H9 (cell line): ENCODE results near the gene FAM193A. TPM values are rescaled to one million over a fixed set of nuclear protein-coding genes. Genes with fewer than 3 reads are reported as not detected.
"Not testable (repeated sequence)": the region's sequence is repeated elsewhere in the genome, so short reads cannot be mapped to it uniquely, and the experiment has no call there.

Experiments
- DNase-seq: peaks from one replicate; pipeline ENCODE4 v3.0.0-alpha.2; 2017
- H2AFZ ChIP-seq: one replicate; pipeline ENCODE4 v1.6.1; 2013; ENCODE audit warnings: mild to moderate bottlenecking, low read length, control low read depth, moderate library complexity
- H2AK5ac ChIP-seq: 2 replicates; pipeline ENCODE4 v1.6.1; 2013; ENCODE audit warnings: low read length, control low read depth, mixed read lengths; ENCODE audit not compliant: insufficient read length
- H2BK120ac ChIP-seq: one replicate; pipeline ENCODE4 v1.6.1; 2013; ENCODE audit warnings: low read depth, mild to moderate bottlenecking, low read length, control low read depth, inconsistent platforms; ENCODE audit not compliant: poor library complexity, severe bottlenecking
- H2BK12ac ChIP-seq: 2 replicates; pipeline ENCODE4 v1.6.1; 2013; ENCODE audit warnings: low read length, control low read depth, mixed read lengths, low read depth; ENCODE audit not compliant: insufficient read length
- H2BK15ac ChIP-seq: 2 replicates; pipeline ENCODE4 v1.6.1; 2013; ENCODE audit warnings: low read depth, low read length, control low read depth
- H2BK20ac ChIP-seq: one replicate; pipeline ENCODE4 v1.6.1; 2013; ENCODE audit warnings: low read depth, mild to moderate bottlenecking, low read length, control low read depth, inconsistent platforms; ENCODE audit not compliant: poor library complexity, severe bottlenecking
- H2BK5ac ChIP-seq: 2 replicates; pipeline ENCODE4 v1.6.1; 2013; ENCODE audit warnings: low read length, control low read depth, mixed read lengths; ENCODE audit not compliant: insufficient read length
- H3K14ac ChIP-seq: 2 replicates; pipeline ENCODE4 v1.6.1; 2013; ENCODE audit warnings: low read length, control low read depth; ENCODE audit not compliant: insufficient read depth
- H3K18ac ChIP-seq: 2 replicates; pipeline ENCODE4 v1.6.1; 2013; ENCODE audit warnings: low read depth, mild to moderate bottlenecking, mixed read lengths, low read length, control low read depth; ENCODE audit not compliant: insufficient read length
- H3K23ac ChIP-seq: 2 replicates; pipeline ENCODE4 v1.6.1; 2013; ENCODE audit warnings: low read length, control low read depth, mixed read lengths, low read depth; ENCODE audit not compliant: insufficient read length
- H3K23me2 ChIP-seq: 2 replicates; pipeline ENCODE4 v1.6.1; 2013; ENCODE audit warnings: low read depth, mild to moderate bottlenecking, mixed read lengths, low read length, control low read depth; ENCODE audit not compliant: insufficient read length, poor library complexity, severe bottlenecking
- H3K27ac ChIP-seq: 2 replicates; pipeline ENCODE4 v1.5.1; 2013; ENCODE audit warnings: low read length, control low read depth, mixed read lengths, low read depth; ENCODE audit not compliant: insufficient read length
- H3K27me3 ChIP-seq: 2 replicates; pipeline ENCODE4 v1.6.1; 2013; ENCODE audit warnings: low read length, control low read depth, inconsistent platforms; ENCODE audit not compliant: insufficient read depth
- H3K4ac ChIP-seq: 2 replicates; pipeline ENCODE4 v1.6.1; 2013; ENCODE audit warnings: low read depth, mild to moderate bottlenecking, control low read depth, inconsistent platforms, low read length, moderate library complexity
- H3K4me1 ChIP-seq: 2 replicates; pipeline ENCODE4 v1.6.1; 2013; ENCODE audit warnings: low read length, control low read depth, inconsistent platforms; ENCODE audit not compliant: insufficient read depth
- H3K4me2 ChIP-seq: 2 replicates; pipeline ENCODE4 v1.6.1; 2013; ENCODE audit warnings: low read length, control low read depth, mixed read lengths; ENCODE audit not compliant: insufficient read length, insufficient read depth
- H3K56ac ChIP-seq: 2 replicates; pipeline ENCODE4 v1.6.1; 2013; ENCODE audit warnings: low read depth, mild to moderate bottlenecking, mixed read lengths, low read length, control low read depth; ENCODE audit not compliant: insufficient read length
- H3K79me1 ChIP-seq: 2 replicates; pipeline ENCODE4 v1.6.1; 2013; ENCODE audit warnings: low read depth, mild to moderate bottlenecking, moderate library complexity, low read length, control low read depth, inconsistent platforms; ENCODE audit not compliant: insufficient read depth, poor library complexity, severe bottlenecking
- H3K79me2 ChIP-seq: 2 replicates; pipeline ENCODE4 v1.6.1; 2013; ENCODE audit warnings: low read length, control low read depth, inconsistent platforms; ENCODE audit not compliant: insufficient read depth
- H3K9ac ChIP-seq: 2 replicates; pipeline ENCODE4 v1.6.1; 2013; ENCODE audit warnings: low read length, control low read depth, mixed read lengths; ENCODE audit not compliant: insufficient read length; ENCODE audit errors: extremely low read depth
- H3K9me3 ChIP-seq: one replicate; pipeline ENCODE4 v1.6.1; 2013; ENCODE audit warnings: low read depth, low read length, inconsistent platforms; ENCODE audit not compliant: control insufficient read depth
- H3T11ph ChIP-seq: one replicate; pipeline ENCODE4 v1.6.1; 2013; ENCODE audit warnings: mild to moderate bottlenecking, low read length, control low read depth, inconsistent platforms
- H4K20me1 ChIP-seq: one replicate; pipeline ENCODE4 v1.6.1; 2013; ENCODE audit not compliant: control insufficient read depth, insufficient read length, insufficient read depth
- H4K5ac ChIP-seq: 2 replicates; pipeline ENCODE4 v1.6.1; 2013; ENCODE audit warnings: low read depth, mild to moderate bottlenecking, mixed read lengths, low read length, control low read depth; ENCODE audit not compliant: insufficient read length
- H4K8ac ChIP-seq: replicated peaks from 2 replicates; pipeline ENCODE4 v1.6.1; 2013; ENCODE audit warnings: low read length, control low read depth, mixed read lengths, low read depth; ENCODE audit not compliant: insufficient read length
- H4K91ac ChIP-seq: 2 replicates; pipeline ENCODE4 v1.6.1; 2013; ENCODE audit warnings: low read depth, mild to moderate bottlenecking, moderate library complexity, mixed read lengths, low read length, control low read depth; ENCODE audit not compliant: insufficient read length
- H3K27ac Mint-ChIP-seq, 3 experiments: 2 replicates in 2 of 3; 3 replicates in 1 of 3; pipeline ENCODE4 v1.8.0; 2020 to 2021; ENCODE audit warnings: mixed read lengths in 3 of 3, mild to moderate bottlenecking in 1 of 3, moderate library complexity in 1 of 3
- H3K27me3 Mint-ChIP-seq: 2 replicates; pipeline ENCODE4 v1.8.0; 2021; ENCODE audit warnings: low read depth, mild to moderate bottlenecking, moderate library complexity, mixed read lengths
- H3K36me3 Mint-ChIP-seq, 3 experiments: 2 replicates in 2 of 3; 3 replicates in 1 of 3; pipeline ENCODE4 v1.8.0; 2020 to 2021; ENCODE audit warnings: low read depth in 3 of 3, mixed read lengths in 3 of 3; ENCODE audit not compliant: insufficient read depth in 1 of 3
- H3K4me1 Mint-ChIP-seq, 2 experiments: 2 replicates each; pipeline ENCODE4 v1.8.0; 2020; ENCODE audit warnings: mixed read lengths in 2 of 2
- H3K4me3 Mint-ChIP-seq, 2 experiments: 2 replicates in 1 of 2; 3 replicates in 1 of 2; pipeline ENCODE4 v1.8.0; 2020 to 2021; ENCODE audit warnings: mild to moderate bottlenecking in 2 of 2, mixed read lengths in 2 of 2, moderate library complexity in 1 of 2
- H3K9me3 Mint-ChIP-seq, 2 experiments: 2 replicates in 1 of 2; 3 replicates in 1 of 2; pipeline ENCODE4 v1.8.0; 2020; ENCODE audit warnings: mild to moderate bottlenecking in 2 of 2, mixed read lengths in 2 of 2, moderate library complexity in 1 of 2
- CTCF ChIP-seq: fragments of 200-600 bp; sonication (generic); conservative IDR thresholded peaks from 3 replicates; pipeline ENCODE4 v1.8.0; 2021; ENCODE audit warnings: antibody characterized with exemption, mild to moderate bottlenecking
- WGBS: extraction: QIAGEN DNeasy Blood & Tissue Kit; methylation state at CpG from one replicate; pipeline ENCODE4 v1.1.7; 2013; ENCODE audit warnings: missing lambda C conversion rate, low lambda C conversion rate, mixed read lengths; ENCODE audit not compliant: insufficient read length; ENCODE audit errors: extremely low coverage; 5-methylcytosine and 5-hydroxymethylcytosine counted together
- total RNA-seq: library from RNA; stranded (reverse); gene quantifications from 2 replicates; pipeline ENCODE4 v1.2.1, GENCODE V29; 2021

The FAM193A gene
- total RNA-seq, 1 experiment from 2014 or later: 36.9 TPM

- H2BK15ac ChIP-seq: no peak overlapping the region; the same call in 1 of the 2 replicates
- H3K9ac ChIP-seq: no peak overlapping the region
- H3K27ac Mint-ChIP-seq: no peak overlapping the region
- H3K27me3 Mint-ChIP-seq: peaks cover 9% of the 10 kb centered on the region
- H2BK20ac ChIP-seq: no peak overlapping the region
- H3K4me1 ChIP-seq: no peaks in the 10 kb centered on the region
- no peaks in the 10 kb centered on the region for H3K9me3 ChIP-seq
- no peak overlapping the region for H3K4me2 ChIP-seq
- H3K4ac ChIP-seq: no peak overlapping the region
- no peak for DNase-seq
- peaks cover 12 to 19% of the 10 kb centered on the region in 2 experiments for H3K9me3 Mint-ChIP-seq
- H2AK5ac ChIP-seq: no peak overlapping the region
- no peaks in the 10 kb centered on the region for H3K27me3 ChIP-seq
- peaks cover 10 to 32% (median 28%) of the 10 kb centered on the region in 3 experiments; a peak in 6 of 7 replicates for H3K36me3 Mint-ChIP-seq
- no peaks in the 10 kb centered on the region for H3K4me1 Mint-ChIP-seq
- H3K4me3 Mint-ChIP-seq: no peak overlapping the region
- H4K8ac ChIP-seq: no peak overlapping the region
- no peaks in the 10 kb centered on the region for H3K79me1 ChIP-seq
- H3T11ph ChIP-seq: no peak overlapping the region
- no peak overlapping the region for H2BK120ac ChIP-seq
- H3K79me2 ChIP-seq: no peaks in the 10 kb centered on the region
- H3K23me2 ChIP-seq: no peaks in the 10 kb centered on the region
- no peak overlapping the region for H2BK5ac ChIP-seq
- no peak overlapping the region for H3K56ac ChIP-seq
- H3K14ac ChIP-seq: no peak overlapping the region
- no peak overlapping the region for H3K23ac ChIP-seq
- H4K91ac ChIP-seq: no peak overlapping the region
- no peaks in the 10 kb centered on the region for H4K20me1 ChIP-seq
- H3K18ac ChIP-seq: no peak overlapping the region
- no peak overlapping the region for H4K5ac ChIP-seq
- TF ChIP-seq CTCF: no peak
- no peak overlapping the region for H2BK12ac ChIP-seq
- no peak overlapping the region for H3K27ac ChIP-seq
- no peak overlapping the region for H2AFZ ChIP-seq
Measured at GRCh38 chr4:2735869-2736268, 199.4 kb downstream of the FAM193A start.

- DNase-seq, H3K79me2 ChIP-seq, H3K27ac Mint-ChIP-seq, H3K14ac ChIP-seq, H3K4me1 Mint-ChIP-seq, H3K23ac ChIP-seq, H3K27me3 ChIP-seq, H4K20me1 ChIP-seq, H3K27me3 Mint-ChIP-seq, H3K4ac ChIP-seq, H3K56ac ChIP-seq, H3K4me1 ChIP-seq, H2AK5ac ChIP-seq, H3K18ac ChIP-seq, H3K9ac ChIP-seq, H3T11ph ChIP-seq, H2BK20ac ChIP-seq, H2BK15ac ChIP-seq, H3K23me2 ChIP-seq, H3K4me2 ChIP-seq, H3K79me1 ChIP-seq, H2AFZ ChIP-seq, H4K8ac ChIP-seq, H3K9me3 ChIP-seq, H2BK12ac ChIP-seq, H4K5ac ChIP-seq, H3K4me3 Mint-ChIP-seq, H2BK5ac ChIP-seq, H2BK120ac ChIP-seq, H4K91ac ChIP-seq, H3K27ac ChIP-seq: not testable (repeated sequence)
- WGBS: no CpG with 5 or more reads among the region's 2 CpGs
- Mint-ChIP-seq H3K36me3 (peaks cover 0 to 30% (median 15%) of the 10 kb centered on the region in 3 experiments; a peak in 5 of 7 replicates), H3K9me3 (peaks cover 12 to 19% of the 10 kb centered on the region in 2 experiments)
Measured at GRCh38 chr4:2738296-2738695, 201.8 kb downstream of the FAM193A start.
